IMR-90 (cell line): Measurements from ENCODE around the gene LENEP. TPM values are rescaled to one million over a fixed set of nuclear protein-coding genes. Genes with fewer than 3 reads are reported as not detected.

Source experiments
- ATAC-seq: fragments of 200-7000 bp; cut with Tn5 transposase; 2 replicates; pipeline ENCODE4 v1.9.1; 2020; ENCODE audit warnings: low read depth, mild to moderate bottlenecking, moderate library complexity
- BruUV-seq: library from RNA; stranded (reverse); fragments of 400-500 nt; replicated peaks from 2 replicates; lab custom pipeline; 2021; lab: Mats Ljungman, UMichigan
- CTCF ChIA-PET: fragments of 300-600 bp; formaldehyde crosslinking; extraction: SDS; loops from one replicate; lab custom pipeline; 2021; ENCODE audit warnings: antibody characterized with exemption; lab: Yijun Ruan, JAX
- POLR2A ChIA-PET: fragments of 300-600 bp; sonication (Branson Sonifier 250); formaldehyde crosslinking; loops from one replicate; lab custom pipeline; 2022; ENCODE audit warnings: antibody characterized with exemption; ENCODE audit not compliant: unreplicated experiment; lab: Charles Lee
- DNase-seq: peaks from one replicate; pipeline ENCODE4 v3.0.0; 2013
- H2AFZ ChIP-seq: replicated peaks from 2 replicates; pipeline ENCODE3; 2013; ENCODE audit warnings: low read length, mild to moderate bottlenecking; ENCODE audit not compliant: poor library complexity
- H2AK5ac ChIP-seq: 2 replicates; pipeline ENCODE4 v1.6.1; 2013; ENCODE audit warnings: low read depth, low read length, inconsistent platforms
- H2AK9ac ChIP-seq: replicated peaks from 2 replicates; pipeline ENCODE3; 2013; ENCODE audit warnings: mild to moderate bottlenecking, low read depth, low read length, moderate library complexity; ENCODE audit not compliant: poor library complexity
- H2BK120ac ChIP-seq: 2 replicates; pipeline ENCODE4 v1.6.1; 2013; ENCODE audit warnings: low read depth, low read length, inconsistent platforms
- H2BK15ac ChIP-seq: 3 replicates; pipeline ENCODE4 v1.6.1; 2013; ENCODE audit warnings: low read depth, low read length, inconsistent platforms
- H2BK20ac ChIP-seq: 2 replicates; pipeline ENCODE4 v1.6.1; 2013; ENCODE audit warnings: low read depth, mild to moderate bottlenecking, inconsistent platforms, low read length, moderate library complexity
- H2BK5ac ChIP-seq: 2 replicates; pipeline ENCODE4 v1.6.1; 2013; ENCODE audit warnings: mild to moderate bottlenecking, low read depth, low read length, inconsistent platforms; ENCODE audit not compliant: poor library complexity, severe bottlenecking
- H3K14ac ChIP-seq: replicated peaks from 2 replicates; pipeline ENCODE4 v1.6.1; 2013; ENCODE audit warnings: low read depth, low read length, inconsistent platforms
- H3K18ac ChIP-seq: 2 replicates; pipeline ENCODE4 v1.6.1; 2013; ENCODE audit warnings: low read depth, low read length, control low read depth
- H3K23ac ChIP-seq: 2 replicates; pipeline ENCODE4 v1.6.1; 2013; ENCODE audit warnings: low read depth, low read length, inconsistent platforms
- H3K27ac ChIP-seq: 2 replicates; pipeline ENCODE4 v1.5.1; 2013; ENCODE audit warnings: mild to moderate bottlenecking, control low read depth, low read length; ENCODE audit not compliant: insufficient read depth
- H3K27me3 ChIP-seq: 2 replicates; pipeline ENCODE4 v1.6.1; 2013; ENCODE audit warnings: low read length; ENCODE audit not compliant: control insufficient read depth, insufficient read depth
- H3K36me3 ChIP-seq: 2 replicates; pipeline ENCODE4 v1.6.1; 2013; ENCODE audit warnings: low read length, mixed read lengths; ENCODE audit not compliant: control insufficient read depth, insufficient read depth
- H3K4ac ChIP-seq: 2 replicates; pipeline ENCODE4 v1.6.1; 2013; ENCODE audit warnings: low read depth, low read length, inconsistent platforms
- H3K4me1 ChIP-seq: 2 replicates; pipeline ENCODE4 v1.6.1; 2013; ENCODE audit warnings: low read length, mixed read lengths; ENCODE audit not compliant: control insufficient read depth, insufficient read depth
- H3K4me2 ChIP-seq: 2 replicates; pipeline ENCODE4 v1.6.1; 2013; ENCODE audit warnings: low read depth, mild to moderate bottlenecking, control low read depth, low read length, moderate library complexity
- H3K4me3 ChIP-seq: 2 replicates; pipeline ENCODE4 v1.5.1; 2013; ENCODE audit warnings: low read depth, mild to moderate bottlenecking, control low read depth, low read length, moderate library complexity; ENCODE audit not compliant: insufficient read depth
- H3K56ac ChIP-seq: 2 replicates; pipeline ENCODE4 v1.6.1; 2013; ENCODE audit warnings: low read length, inconsistent platforms; ENCODE audit not compliant: insufficient read depth; ENCODE audit errors: extremely low read depth
- H3K79me1 ChIP-seq, 2 experiments: 2 replicates each; pipeline ENCODE4 v1.6.1; 2013; ENCODE audit warnings: low read length in 2 of 2, inconsistent platforms in 1 of 2, low read depth in 1 of 2
- H3K9ac ChIP-seq: 2 replicates; pipeline ENCODE4 v1.6.1; 2013; ENCODE audit warnings: low read depth, low read length, control low read depth
- H3K9me1 ChIP-seq: 2 replicates; pipeline ENCODE4 v1.6.1; 2013; ENCODE audit warnings: low read length, inconsistent platforms; ENCODE audit not compliant: insufficient read depth
- H3K9me3 ChIP-seq: 2 replicates; pipeline ENCODE4 v1.6.1; 2013; ENCODE audit warnings: low read length; ENCODE audit not compliant: control insufficient read depth, insufficient read depth
- H4K20me1 ChIP-seq: 2 replicates; pipeline ENCODE4 v1.6.1; 2013; ENCODE audit warnings: low read length, inconsistent platforms; ENCODE audit not compliant: insufficient read depth
- H4K5ac ChIP-seq: 2 replicates; pipeline ENCODE4 v1.6.1; 2013; ENCODE audit warnings: mild to moderate bottlenecking, low read depth, low read length, control low read depth
- H4K8ac ChIP-seq, 2 experiments: 2 replicates each; pipeline ENCODE4 v1.6.1; 2013; ENCODE audit warnings: low read depth in 2 of 2, low read length in 2 of 2, control low read depth in 1 of 2, inconsistent platforms in 1 of 2
- H4K91ac ChIP-seq: 2 replicates; pipeline ENCODE4 v1.6.1; 2013; ENCODE audit warnings: low read depth, low read length, inconsistent platforms; ENCODE audit not compliant: insufficient read depth
- CEBPB ChIP-seq: IDR thresholded peaks from 2 replicates; pipeline ENCODE4 v1.6.1; 2012; ENCODE audit warnings: low read depth, low read length, improper control_type of control experiment
- MAZ ChIP-seq: IDR thresholded peaks from 2 replicates; pipeline ENCODE4 v1.6.1; 2012; ENCODE audit warnings: low read depth, mild to moderate bottlenecking, low read length, improper control_type of control experiment, moderate library complexity, borderline replicate concordance
- MXI1 ChIP-seq: IDR thresholded peaks from 2 replicates; pipeline ENCODE4 v1.6.1; 2012; ENCODE audit warnings: low read depth, mild to moderate bottlenecking, low read length, moderate library complexity, borderline replicate concordance
- NFE2L2 ChIP-seq: fragments of 150-350 bp; IDR thresholded peaks from 2 replicates; pipeline ENCODE4 v1.6.1; 2016; ENCODE audit warnings: low read depth, mild to moderate bottlenecking, low read length
- POLR2A ChIP-seq: IDR thresholded peaks from 2 replicates; pipeline ENCODE4 v1.6.1; 2012; ENCODE audit warnings: mild to moderate bottlenecking, low read depth, low read length
- RCOR1 ChIP-seq: IDR thresholded peaks from 2 replicates; pipeline ENCODE4 v1.6.1; 2012; ENCODE audit warnings: mild to moderate bottlenecking, low read length, improper control_type of control experiment; ENCODE audit not compliant: insufficient replicate concordance
- RFX5 ChIP-seq: IDR thresholded peaks from 2 replicates; pipeline ENCODE4 v1.8.0; 2012; ENCODE audit warnings: low read depth, mild to moderate bottlenecking, low read length, moderate library complexity
- SMC3 ChIP-seq: fragments of 150-350 bp; IDR thresholded peaks from 2 replicates; pipeline ENCODE4 v1.6.1; 2016; ENCODE audit warnings: low read depth, mild to moderate bottlenecking, antibody characterized with exemption, low read length, moderate library complexity
- WGBS, 2 experiments: methylation state at CpG; one replicate each; pipeline versions ENCODE4 v1.1.5 to v1.1.7; 2013; ENCODE audit warnings: missing lambda C conversion rate in 2 of 2; ENCODE audit not compliant: insufficient read length in 1 of 2; ENCODE audit errors: extremely low coverage in 2 of 2; 5-methylcytosine and 5-hydroxymethylcytosine counted together
- dilution Hi-C: fragments of 300-500 bp; cut with HindIII; formaldehyde crosslinking; loops from one replicate; pipeline ENCODE4 v1.14.3; 2018; ENCODE audit warnings: low sequenced_read_pairs; ENCODE audit not compliant: unreplicated experiment
- in situ Hi-C: fragments of 300-500 bp; cut with MboI; formaldehyde crosslinking; loops from 3 replicates; pipeline ENCODE4 v1.14.3; 2019; ENCODE audit warnings: low sequenced_read_pairs, inconsistent platforms, mixed read lengths
- intact Hi-C: fragments of 100-400 bp; cut with micrococcal nuclease; formaldehyde crosslinking; loops from 2 replicates; pipeline ENCODE4 v1.10.0; 2022
- polyA plus RNA-seq, 3 experiments: library from polyadenylated mRNA; depleted of rRNA; stranded (reverse); fragments of >200 nt; gene quantifications; 2 replicates each; pipeline ENCODE4 v1.2.3, GENCODE V29; 2012; ENCODE audit warnings: low replicate concordance in 1 of 3
- total RNA-seq: library from RNA; depleted of rRNA; stranded (reverse); fragments of >200 nt; gene quantifications from 2 replicates; pipeline ENCODE4 v1.2.3, GENCODE V29; 2012
- TF ChIP-seq, protein P1 (sequence below): conservative IDR thresholded peaks from 2 replicates; pipeline ENCODE4 v1.5.1; 2012; ENCODE audit warnings: mild to moderate bottlenecking, low read depth, low read length, improper control_type of control experiment
- TF ChIP-seq, protein P2 (sequence below): fragments of 150-350 bp; IDR thresholded peaks from 2 replicates; pipeline ENCODE4 v1.6.1; 2016; ENCODE audit warnings: low read depth, mild to moderate bottlenecking, low read length, moderate library complexity, borderline replicate concordance

Gene LENEP
- total and polyA plus RNA-seq, 2 of the 4 experiments (the other 2 are of a cell fraction) = not detected

- intact Hi-C loops = loop anchor here (10.0 kb wide), 1 partner anchor 205 kb away; the partner anchor contains the start of genes KRTCAP2 and TRIM46
- dilution Hi-C loops = no loop called here
- peak overlapping the region; percentile 65 for H3K4me3 ChIP-seq
Measured at GRCh38 chr1:154969860-154970452, 23.4 kb upstream of the LENEP start.

More at GRCh38 chr1:154969860-154970452, 23.4 kb upstream of the LENEP start:
- H3K4ac ChIP-seq = peak overlapping the region; percentile 92
- H3K27ac ChIP-seq = peak overlapping the region; percentile 84
- in situ Hi-C loops = no loop called here
- H3K56ac ChIP-seq = peak overlapping the region; percentile 83
- H4K91ac ChIP-seq = peak overlapping the region; percentile 67
- peak overlapping the region; percentile 20; the same call in 1 of the 2 replicates for H3K18ac ChIP-seq
- DNase-seq (no peak), ATAC-seq (no peak)
- POLR2A ChIA-PET = interaction anchor here (0.9 to 2.0 kb wide), 2 partner anchors 9 to 14 kb away, joined by 3 to 17 read pairs; partner anchors contain the start of genes PBXIP1 and PYGO2
- peak overlapping the region; percentile 97 for H3K4me2 ChIP-seq
- H2AK5ac ChIP-seq = peak overlapping the region; percentile 89
- peaks cover 7% of the 10 kb centered on the region for H3K9me1 ChIP-seq
- 0 out of 2 replicates have a peak overlapping the region, but pooled peaks have one; percentile 2 for H4K5ac ChIP-seq
- WGBS, 2 experiments = 0% methylated on average over 1 of the region's 22 CpGs; no CpG with 5 or more reads in 1 of the 2 experiments
- H3K9me3 ChIP-seq = no peaks in the 10 kb centered on the region
- H3K27me3 ChIP-seq = no peaks in the 10 kb centered on the region
- CTCF ChIA-PET = interaction anchor here (1.3 to 2.2 kb wide), 4 partner anchors 13 to 115 kb away, joined by 4 to 9 read pairs (median 6); partner anchors contain the start of gene FLAD1
- peak overlapping the region; percentile 87 for H3K9ac ChIP-seq
- BruUV-seq = no TSS peak
- peaks cover 18% of the 10 kb centered on the region for H3K4me1 ChIP-seq
- peak overlapping the region; percentile 25; the same call in 1 of the 3 replicates for H2BK15ac ChIP-seq
- peak overlapping the region; percentile 95 for H3K14ac ChIP-seq
- peak overlapping the region; percentile 39; the same call in 1 of the 2 replicates for H2BK120ac ChIP-seq
- H3K23ac ChIP-seq = peak overlapping the region; percentile 88
- peaks cover 33% of the 10 kb centered on the region for H3K36me3 ChIP-seq
- peaks cover 42% of the 10 kb centered on the region for H4K20me1 ChIP-seq
- peaks cover 14 to 61% of the 10 kb centered on the region in 2 experiments for H3K79me1 ChIP-seq
- H2AFZ ChIP-seq = peak overlapping the region; percentile 18
- TF ChIP-seq, protein P1, sequence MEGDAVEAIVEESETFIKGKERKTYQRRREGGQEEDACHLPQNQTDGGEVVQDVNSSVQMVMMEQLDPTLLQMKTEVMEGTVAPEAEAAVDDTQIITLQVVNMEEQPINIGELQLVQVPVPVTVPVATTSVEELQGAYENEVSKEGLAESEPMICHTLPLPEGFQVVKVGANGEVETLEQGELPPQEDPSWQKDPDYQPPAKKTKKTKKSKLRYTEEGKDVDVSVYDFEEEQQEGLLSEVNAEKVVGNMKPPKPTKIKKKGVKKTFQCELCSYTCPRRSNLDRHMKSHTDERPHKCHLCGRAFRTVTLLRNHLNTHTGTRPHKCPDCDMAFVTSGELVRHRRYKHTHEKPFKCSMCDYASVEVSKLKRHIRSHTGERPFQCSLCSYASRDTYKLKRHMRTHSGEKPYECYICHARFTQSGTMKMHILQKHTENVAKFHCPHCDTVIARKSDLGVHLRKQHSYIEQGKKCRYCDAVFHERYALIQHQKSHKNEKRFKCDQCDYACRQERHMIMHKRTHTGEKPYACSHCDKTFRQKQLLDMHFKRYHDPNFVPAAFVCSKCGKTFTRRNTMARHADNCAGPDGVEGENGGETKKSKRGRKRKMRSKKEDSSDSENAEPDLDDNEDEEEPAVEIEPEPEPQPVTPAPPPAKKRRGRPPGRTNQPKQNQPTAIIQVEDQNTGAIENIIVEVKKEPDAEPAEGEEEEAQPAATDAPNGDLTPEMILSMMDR = no peak
- TF ChIP-seq SMC3 = no peak
- TF ChIP-seq MAZ = 0 out of 2 replicates have a peak, but pooled peaks have one; percentile 20
- 0 out of 2 replicates have a peak, but pooled peaks have one; percentile 13 for TF ChIP-seq MXI1
- no peak for TF ChIP-seq RCOR1
- TF ChIP-seq, protein P2, sequence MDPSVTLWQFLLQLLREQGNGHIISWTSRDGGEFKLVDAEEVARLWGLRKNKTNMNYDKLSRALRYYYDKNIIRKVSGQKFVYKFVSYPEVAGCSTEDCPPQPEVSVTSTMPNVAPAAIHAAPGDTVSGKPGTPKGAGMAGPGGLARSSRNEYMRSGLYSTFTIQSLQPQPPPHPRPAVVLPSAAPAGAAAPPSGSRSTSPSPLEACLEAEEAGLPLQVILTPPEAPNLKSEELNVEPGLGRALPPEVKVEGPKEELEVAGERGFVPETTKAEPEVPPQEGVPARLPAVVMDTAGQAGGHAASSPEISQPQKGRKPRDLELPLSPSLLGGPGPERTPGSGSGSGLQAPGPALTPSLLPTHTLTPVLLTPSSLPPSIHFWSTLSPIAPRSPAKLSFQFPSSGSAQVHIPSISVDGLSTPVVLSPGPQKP = no peak
- TF ChIP-seq POLR2A = no peak; the same call in 1 of the 2 replicates
- TF ChIP-seq NFE2L2 = no peak
- no peak for TF ChIP-seq CEBPB
- no peak for TF ChIP-seq RFX5
- H2BK20ac ChIP-seq = no peak overlapping the region
- peak overlapping the region; percentile 99 for H2AK9ac ChIP-seq
- peak overlapping the region in 1 of 2 experiments; percentile 64; a peak in 3 of 4 replicates for H4K8ac ChIP-seq
- peak overlapping the region; percentile 87 for H2BK5ac ChIP-seq
